Endometrial microvascular endothelial cells (primary cell): ENCODE results near the gene SMARCD1. TPM values are rescaled to one million over a fixed set of nuclear protein-coding genes. Genes with fewer than 3 reads are reported as not detected.

Experiments
- in situ Hi-C: cut with HindIII; loops from 2 replicates; pipeline ENCODE4 v1.10.0; 2017; ENCODE audit warnings: low sequenced_read_pairs, low pct_unique_long_range_greater_than_20kb; ENCODE audit errors: inconsistent ontology term
- total RNA-seq: library from RNA; depleted of rRNA; stranded (reverse); fragments of >200 nt; gene quantifications from one replicate; pipeline ENCODE4 v1.2.3, GENCODE V29; 2015; ENCODE audit errors: inconsistent ontology term

Gene SMARCD1
- 56.8 TPM for total RNA-seq

DNA sequence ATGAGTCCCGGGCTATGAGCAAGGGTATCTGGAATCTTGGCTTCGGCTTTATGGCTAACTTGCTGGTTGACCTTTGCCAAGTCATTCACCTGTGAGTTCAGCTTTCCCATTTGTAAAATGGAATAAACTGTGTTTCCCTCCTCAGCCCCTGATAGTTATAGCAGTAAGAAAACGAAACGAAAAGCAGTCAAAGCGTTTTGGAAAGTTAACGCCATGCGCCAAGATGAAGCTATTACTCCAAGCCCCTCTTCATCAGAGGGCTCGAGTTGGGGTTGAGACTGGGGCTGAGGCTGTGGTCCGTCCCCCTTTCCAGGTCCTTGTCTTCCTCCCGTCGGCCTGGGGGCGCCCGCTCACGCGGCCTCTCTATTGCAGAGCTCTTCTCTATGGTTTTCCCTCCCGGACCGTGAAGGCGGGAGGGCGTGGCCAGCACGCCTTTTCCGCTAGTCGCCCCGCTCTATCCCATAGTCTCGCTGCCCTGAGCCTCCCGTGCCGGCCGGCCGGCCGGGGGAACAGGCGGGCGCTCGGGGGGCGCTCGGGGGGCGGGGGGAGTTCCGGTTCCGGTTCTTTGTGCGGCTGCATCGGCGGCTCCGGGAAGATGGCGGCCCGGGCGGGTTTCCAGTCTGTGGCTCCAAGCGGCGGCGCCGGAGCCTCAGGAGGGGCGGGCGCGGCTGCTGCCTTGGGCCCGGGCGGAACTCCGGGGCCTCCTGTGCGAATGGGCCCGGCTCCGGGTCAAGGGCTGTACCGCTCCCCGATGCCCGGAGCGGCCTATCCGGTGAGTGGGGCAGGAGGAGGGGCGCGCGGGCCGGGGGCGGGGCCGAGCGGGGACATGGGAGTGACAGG is at the start of gene SMARCD1:
SMARCD1 (plus strand) TSS at position 568 of the 840 bp plus-strand sequence; CDS start at position 596, 28 bp downstream.
- in situ Hi-C loops = no loop called here

- in situ Hi-C loops = no loop called here
These were observed 46.8 kb upstream of the SMARCD1 start for GRCh38 chr12:50038336-50038735.

DNA sequence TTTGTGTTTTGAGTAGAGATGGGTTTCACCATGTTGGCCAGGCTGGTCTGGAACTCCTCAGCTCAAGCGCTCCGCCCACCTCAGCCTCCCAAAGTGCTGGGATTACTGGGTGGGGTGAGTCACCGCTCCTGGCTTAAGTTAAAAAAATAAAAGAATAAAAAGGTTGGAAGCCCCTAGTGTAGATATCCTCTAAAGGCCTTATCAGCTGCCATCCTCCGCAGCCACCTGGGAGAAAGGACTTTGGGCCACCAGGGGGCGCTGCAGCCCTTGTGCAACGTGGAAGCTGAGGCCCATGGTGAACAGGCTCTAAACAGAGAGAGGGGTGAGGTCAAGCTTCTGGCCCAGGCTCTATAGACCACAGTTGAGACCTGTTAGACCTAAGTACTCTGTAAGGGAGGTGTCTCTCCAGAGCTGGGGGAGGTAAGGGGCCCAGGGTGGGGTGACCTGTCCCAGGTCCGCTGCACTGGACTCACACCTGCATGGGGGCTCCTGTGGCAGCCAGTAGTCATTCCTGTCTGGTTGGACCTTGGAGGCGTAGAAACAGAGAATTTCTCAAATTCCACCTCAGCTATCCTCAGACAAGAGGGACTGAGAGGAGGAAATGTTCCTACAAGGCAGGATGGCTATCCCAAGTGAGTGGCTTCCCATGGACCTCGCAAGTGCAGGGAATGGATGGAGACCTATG is 45.8 kb upstream of the SMARCD1 start:
- in situ Hi-C loops = no loop called here

DNA sequence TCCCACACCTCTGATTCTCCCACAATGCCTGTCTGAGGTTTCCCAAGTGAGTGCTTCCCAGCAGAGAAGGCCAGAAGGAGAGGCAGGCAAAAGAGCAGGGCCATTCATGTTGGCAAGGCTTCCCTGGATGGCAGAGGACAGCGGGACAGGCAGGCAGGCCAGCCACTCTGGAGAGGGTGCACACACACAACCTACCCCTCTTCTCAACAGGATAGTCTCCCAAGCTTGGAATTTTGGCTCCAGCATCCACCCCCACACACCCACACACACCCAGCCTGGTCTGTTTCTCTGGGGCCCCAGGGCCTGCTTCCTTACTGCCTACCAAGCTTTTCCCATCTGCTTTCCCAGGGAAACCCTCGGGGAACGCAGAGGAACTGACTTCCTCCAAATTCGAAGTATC is 44.5 kb upstream of the SMARCD1 start:
- in situ Hi-C loops = no loop called here

- in situ Hi-C loops = no loop called here
These were observed 43.9 kb upstream of the SMARCD1 start for GRCh38 chr12:50041062-50041860.

- in situ Hi-C loops = no loop called here
These were observed 43.2 kb upstream of the SMARCD1 start for GRCh38 chr12:50041962-50042361.

DNA sequence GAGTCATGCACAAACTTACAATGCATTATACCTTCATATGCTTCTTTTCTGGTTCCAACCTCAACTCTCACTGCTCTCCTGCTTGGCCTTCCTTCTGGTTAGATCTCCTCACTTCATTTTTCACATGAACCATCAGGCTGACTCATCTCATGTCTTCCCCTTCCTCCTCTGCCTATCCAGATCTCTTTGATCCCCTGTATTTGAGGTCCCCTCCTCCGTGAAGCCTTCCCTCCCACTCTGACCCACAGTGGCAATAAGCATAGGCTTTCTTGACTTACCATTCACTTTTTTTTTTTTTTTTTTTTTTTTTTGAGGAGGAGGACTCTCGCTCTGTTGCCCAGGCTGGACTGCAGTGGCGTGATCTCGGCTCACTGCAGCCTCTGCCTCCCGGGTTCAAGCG is 42.4 kb upstream of the SMARCD1 start:
- in situ Hi-C loops = no loop called here

DNA sequence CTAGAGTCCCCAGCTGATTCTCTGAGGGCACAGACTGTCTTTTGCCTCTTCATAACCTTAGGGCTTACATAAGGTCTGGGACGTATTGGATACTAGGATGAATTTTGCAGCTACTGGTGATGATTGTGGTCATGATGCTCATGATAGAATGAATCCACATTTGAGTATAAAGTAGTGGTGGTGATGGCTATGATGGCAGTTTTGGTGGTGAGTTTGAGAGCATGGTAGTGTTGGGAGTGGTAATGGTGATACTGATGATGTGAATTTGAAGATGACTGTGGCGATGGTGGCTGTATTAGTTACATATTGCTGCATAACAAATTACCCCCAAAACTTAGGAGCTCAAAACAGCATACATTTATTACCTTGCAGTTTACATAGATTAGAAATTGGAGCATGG is 41.8 kb upstream of the SMARCD1 start:
- in situ Hi-C loops = no loop called here

GRCh38 chr12:50043854-50044253 is 41.3 kb upstream of the SMARCD1 start:
- in situ Hi-C loops = no loop called here

DNA sequence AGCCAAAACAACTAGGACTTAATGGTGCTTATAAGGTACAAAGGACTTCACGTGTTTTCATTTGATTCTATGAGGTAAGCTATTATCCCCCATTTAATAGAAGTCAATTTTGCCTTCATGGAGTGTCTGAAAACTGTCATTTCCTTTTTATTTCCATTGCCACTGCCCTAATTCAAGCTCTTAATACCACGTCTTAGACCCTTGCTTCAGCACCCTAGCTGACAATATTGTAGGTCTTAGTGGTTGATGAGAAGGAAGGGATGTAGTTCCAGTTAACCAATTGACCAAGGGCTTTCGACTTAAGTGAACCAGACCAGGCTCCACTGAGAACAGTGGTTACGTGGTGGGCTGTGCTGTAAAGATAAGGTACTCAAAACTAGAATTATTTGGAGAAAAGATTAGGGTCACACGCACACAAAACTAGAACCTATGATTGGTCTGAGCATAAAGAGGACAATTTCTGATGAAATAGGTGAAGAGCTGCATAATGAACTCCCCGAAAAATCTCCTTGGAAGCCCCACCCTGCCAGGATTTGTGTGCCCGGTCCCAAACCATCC is 37.4 kb upstream of the SMARCD1 start:
- in situ Hi-C loops = no loop called here

- in situ Hi-C loops = no loop called here
These were observed 35.7 kb upstream of the SMARCD1 start for GRCh38 chr12:50049254-50050118.

- in situ Hi-C loops = no loop called here
These were observed 35.1 kb upstream of the SMARCD1 start for GRCh38 chr12:50050119-50050385.

- in situ Hi-C loops = no loop called here
These were observed 34.6 kb upstream of the SMARCD1 start for GRCh38 chr12:50050410-50051098.

- in situ Hi-C loops = no loop called here
These were observed 33.9 kb upstream of the SMARCD1 start for GRCh38 chr12:50051101-50051806.

- in situ Hi-C loops = no loop called here
These were observed 32.6 kb upstream of the SMARCD1 start for GRCh38 chr12:50052544-50052943.

- in situ Hi-C loops = no loop called here
These were observed 32.2 kb upstream of the SMARCD1 start for GRCh38 chr12:50052964-50053363.

- in situ Hi-C loops = no loop called here
These were observed 31.6 kb upstream of the SMARCD1 start for GRCh38 chr12:50053583-50053982.
